GM10266 (cell line): Measurements from ENCODE around the gene CD99.
"Not testable (repeated sequence)": the region's sequence is repeated elsewhere in the genome, so short reads cannot be mapped to it uniquely, and the experiment has no call there.

Experiments used
- DNase-seq: peaks from one replicate; pipeline ENCODE4 v3.0.0; 2012; ENCODE audit errors: extremely low spot score
- CTCF ChIP-seq: IDR thresholded peaks from 2 replicates; pipeline ENCODE4 v1.5.1; 2012; ENCODE audit warnings: mild to moderate bottlenecking, low read depth; ENCODE audit not compliant: control insufficient read depth, insufficient read depth; ENCODE audit errors: missing control alignments

The CD99 gene

GRCh38 chrX:2717312-2717711, 26.2 kb downstream of the CD99 start:
- no peak for TF ChIP-seq CTCF

GRCh38 chrX:2718821-2719220, 27.7 kb downstream of the CD99 start:
- DNase-seq = no peak
- TF ChIP-seq CTCF = no peak

More at GRCh38 chrX:2717312-2717711, 26.2 kb downstream of the CD99 start:
- no peak for DNase-seq

GRCh38 chrX:2719774-2720447, 28.8 kb downstream of the CD99 start:
- no peak for DNase-seq
- TF ChIP-seq CTCF = no peak

- no peak for TF ChIP-seq CTCF
- no peak for DNase-seq
Observed at GRCh38 chrX:2723286-2723879, 32.3 kb downstream of the CD99 start.

- DNase-seq = not testable (repeated sequence)
Observed at GRCh38 chrX:2727264-2727663, 36.2 kb downstream of the CD99 start.

- TF ChIP-seq CTCF = no peak
- DNase-seq = no peak
Observed at GRCh38 chrX:2732076-2732475, 41.0 kb downstream of the CD99 start.

- DNase-seq = no peak
- no peak for TF ChIP-seq CTCF
Observed at GRCh38 chrX:2732649-2733048, 41.6 kb downstream of the CD99 start.
